ENCODE results near the gene SECTM1.
"Not testable (repeated sequence)": the region's sequence is repeated elsewhere in the genome, so short reads cannot be mapped to it uniquely, and the experiment has no call there.

Gene SECTM1

DNA sequence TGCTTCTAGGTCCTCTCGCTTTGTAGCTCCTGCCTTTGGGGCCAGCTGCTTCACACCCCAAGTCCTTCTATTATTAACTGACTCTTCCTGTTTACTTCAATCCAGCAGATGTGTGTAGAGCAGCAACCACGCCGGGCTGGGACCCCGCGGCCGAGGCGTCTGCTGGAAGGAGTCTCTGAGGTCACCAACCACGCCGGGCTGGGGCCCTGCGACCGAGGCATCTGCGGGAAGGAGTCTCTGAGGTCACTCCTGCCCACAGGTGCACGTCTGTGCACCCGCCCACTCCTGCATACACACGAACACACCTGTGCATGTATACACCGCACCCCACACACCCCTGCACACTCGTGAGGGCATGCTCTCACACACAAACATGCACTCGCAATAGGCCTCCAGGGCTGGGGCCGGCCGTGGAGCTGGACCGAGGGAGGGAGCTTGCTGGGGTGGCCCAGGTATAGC is 17.7 kb upstream of the SECTM1 start:
- Histone ChIP-seq H3K9ac (peak overlapping the region in 9 of 11 experiments; percentile 5 to 77 (median 59); a peak in 14 of 22 replicates), H3K36me3 (no peaks in the 10 kb centered on the region), H3K27me3 (peaks cover 0 to 15% (median 0%) of the 10 kb centered on the region in 11 experiments; a peak in 4 of 22 replicates), H3K27ac (peak overlapping the region in 8 of 11 experiments; percentile 54 to 86 (median 74); a peak in 16 of 22 replicates), H3K4me1 (peaks cover 21 to 87% (median 77%) of the 10 kb centered on the region in 10 experiments), H3K9me3 (replicated peaks in 1 of 11) (no peaks in the 10 kb centered on the region), H3K4me2 (peak overlapping the region; percentile 4 to 92 (median 85)), H3K4me3 (peak overlapping the region in 2 of 10 experiments; percentile 9 to 13; a peak in 2 of 20 replicates), H4K20me1 (peaks cover 0 to 33% (median 11%) of the 10 kb centered on the region in 11 experiments; a peak in 10 of 22 replicates)
- TF ChIP-seq Cebpa-rat (IDR thresholded peaks at IDR 0.05), result no peak

DNA sequence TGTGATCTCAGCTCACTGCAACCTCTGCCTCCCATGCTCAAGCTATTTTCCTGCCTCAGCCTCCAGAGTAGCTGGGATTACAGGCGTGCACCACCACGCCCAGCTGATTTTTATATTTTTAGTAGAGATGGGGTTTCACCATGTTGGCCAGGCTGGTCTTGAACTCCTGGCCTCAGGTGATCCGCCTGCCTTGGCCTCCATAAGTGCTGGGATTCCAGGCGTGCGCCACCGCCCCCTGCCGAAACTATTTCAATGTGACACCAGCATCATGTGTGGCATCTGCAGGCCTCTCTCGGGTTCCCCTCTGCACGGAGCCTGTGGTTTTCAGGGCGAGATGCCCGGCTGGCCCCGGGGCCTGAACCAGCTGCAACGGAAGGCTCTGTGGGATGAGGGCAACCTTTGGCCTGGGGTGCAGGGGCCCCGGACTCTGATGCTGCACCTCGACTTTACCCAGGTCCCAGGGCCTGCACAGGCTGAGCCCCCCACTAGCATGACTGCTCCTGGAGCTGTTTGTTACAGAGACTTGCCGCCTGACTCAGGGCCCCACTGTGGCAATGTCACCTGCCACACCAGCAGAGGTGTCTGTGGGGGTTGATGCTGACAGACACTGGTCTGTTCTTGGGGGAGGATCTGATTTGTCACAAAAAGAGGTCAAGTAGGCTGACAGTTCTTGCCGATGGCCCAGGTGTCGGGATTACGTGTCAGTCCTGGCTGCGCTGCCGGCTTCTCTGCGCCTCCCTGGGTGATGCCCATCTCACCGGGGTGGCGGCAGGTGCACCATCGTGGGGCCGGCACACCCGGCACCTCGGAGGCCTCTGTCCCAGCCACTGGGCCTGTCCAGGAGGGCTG is 16.8 kb upstream of the SECTM1 start:
- H3K9me3 ChIP-seq (replicated peaks in 1 of 11), result no peaks in the 10 kb centered on the region
- no peak for TF ChIP-seq Cebpa-rat (IDR thresholded peaks at IDR 0.05)
- H3K4me3 ChIP-seq, result peak overlapping the region in 1 of 10 experiments; percentile 9; a peak in 1 of 20 replicates
- no peaks in the 10 kb centered on the region for H3K36me3 ChIP-seq
- H3K4me2 ChIP-seq, result peak overlapping the region in 10 of 11 experiments; percentile 60 to 92 (median 87); a peak in 19 of 22 replicates
- H3K4me1 ChIP-seq, result peaks cover 21 to 83% (median 79%) of the 10 kb centered on the region in 10 experiments
- H3K9ac ChIP-seq, result peak overlapping the region in 9 of 11 experiments; percentile 5 to 77 (median 59); a peak in 15 of 22 replicates
- peak overlapping the region in 9 of 11 experiments; percentile 11 to 86 (median 71); a peak in 17 of 22 replicates for H3K27ac ChIP-seq
- H3K27me3 ChIP-seq, result peaks cover 0 to 15% (median 0%) of the 10 kb centered on the region in 11 experiments; a peak in 4 of 22 replicates
- peaks cover 0 to 33% (median 11%) of the 10 kb centered on the region in 11 experiments; a peak in 10 of 22 replicates for H4K20me1 ChIP-seq

DNA sequence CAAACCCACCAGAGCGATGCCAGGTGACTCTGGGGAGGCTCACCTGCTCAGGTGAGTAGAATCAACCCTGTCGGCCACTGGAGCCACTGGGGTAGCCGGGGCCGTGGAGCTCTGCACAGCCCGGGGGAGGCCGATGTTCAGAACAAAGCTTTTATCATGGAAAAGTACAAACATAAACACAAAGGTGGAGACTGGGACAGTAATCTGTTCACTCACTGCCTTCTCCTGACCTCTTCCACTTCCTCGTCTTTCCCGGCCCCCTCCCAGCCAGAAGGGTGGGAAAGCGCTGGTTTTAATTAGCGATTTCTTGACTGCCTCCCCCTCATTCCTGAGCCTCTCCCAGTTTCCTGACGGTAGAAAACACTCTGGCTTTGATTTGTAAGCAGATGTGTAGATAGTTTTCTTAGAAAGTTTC is 15.7 kb upstream of the SECTM1 start:
- TF ChIP-seq Cebpa-rat (IDR thresholded peaks at IDR 0.05), result no peak
- H3K9ac ChIP-seq, result peak overlapping the region in 3 of 11 experiments; percentile 12 to 32 (median 15); a peak in 3 of 22 replicates
- H3K4me2 ChIP-seq, result peak overlapping the region in 9 of 11 experiments; percentile 1 to 92 (median 89); a peak in 17 of 22 replicates
- peaks cover 0 to 15% (median 0%) of the 10 kb centered on the region in 11 experiments; a peak in 4 of 22 replicates for H3K27me3 ChIP-seq
- peak overlapping the region in 3 of 11 experiments; percentile 9 to 86 (median 84); a peak in 4 of 22 replicates for H3K27ac ChIP-seq
- H3K36me3 ChIP-seq, result no peaks in the 10 kb centered on the region
- H4K20me1 ChIP-seq, result peaks cover 0 to 33% (median 11%) of the 10 kb centered on the region in 11 experiments; a peak in 10 of 22 replicates
- H3K4me1 ChIP-seq, result peaks cover 21 to 84% (median 75%) of the 10 kb centered on the region in 10 experiments
- H3K4me3 ChIP-seq, result no peak overlapping the region
- H3K9me3 ChIP-seq (replicated peaks in 1 of 11), result no peaks in the 10 kb centered on the region

DNA sequence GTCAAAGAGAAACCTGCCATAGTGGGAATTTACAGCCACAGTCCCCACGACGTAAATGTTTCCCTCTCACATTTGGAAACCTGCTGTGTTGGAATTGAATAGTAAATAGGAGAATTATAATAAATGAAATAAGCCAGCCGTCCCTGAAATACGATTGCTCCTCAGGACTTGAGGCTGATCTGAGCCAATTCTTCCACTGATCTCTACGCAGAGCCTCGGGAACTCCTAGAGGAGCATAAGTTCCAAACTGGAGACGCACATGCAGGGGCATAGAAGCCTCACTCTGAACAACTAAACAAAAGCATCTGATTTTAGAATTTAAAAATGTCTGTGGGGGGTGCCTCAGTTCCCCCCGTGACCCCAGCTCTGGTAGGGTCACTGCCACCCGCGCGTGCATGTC is 15.3 kb upstream of the SECTM1 start:
- H3K4me1 ChIP-seq, result peaks cover 21 to 81% (median 71%) of the 10 kb centered on the region in 10 experiments
- H3K4me3 ChIP-seq, result no peak overlapping the region
- no peak for TF ChIP-seq Cebpa-rat (IDR thresholded peaks at IDR 0.05)

DNA sequence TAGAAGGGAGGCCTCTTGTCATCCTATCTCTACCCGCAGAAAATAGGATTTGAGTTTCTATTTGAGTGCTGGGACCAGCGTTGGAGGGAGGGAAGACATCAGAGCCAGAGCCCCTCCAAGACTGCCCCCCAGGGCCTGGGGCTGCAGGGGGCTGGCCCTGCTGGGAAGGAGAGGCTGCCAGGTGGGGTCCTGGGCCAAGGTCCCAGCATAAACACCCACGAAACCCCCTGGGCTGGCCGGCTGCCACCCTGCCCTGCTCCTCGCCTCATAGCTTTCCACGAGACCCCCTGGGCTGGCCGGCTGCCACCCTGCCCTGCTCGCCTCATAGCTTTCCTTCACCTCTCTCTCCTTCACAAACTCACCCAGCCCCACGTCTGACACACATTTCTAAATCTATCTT is 14.9 kb upstream of the SECTM1 start:
- H3K4me2 ChIP-seq, result peak overlapping the region in 7 of 11 experiments; percentile 85 to 92 (median 90); a peak in 10 of 22 replicates
- H3K9ac ChIP-seq, result peak overlapping the region in 2 of 11 experiments; percentile 28 to 33; a peak in 1 of 22 replicates
- H3K9me3 ChIP-seq (replicated peaks in 1 of 11), result no peaks in the 10 kb centered on the region
- H3K4me1 ChIP-seq, result peaks cover 21 to 77% (median 67%) of the 10 kb centered on the region in 10 experiments
- H3K36me3 ChIP-seq, result no peaks in the 10 kb centered on the region
- H4K20me1 ChIP-seq, result peaks cover 0 to 33% (median 11%) of the 10 kb centered on the region in 11 experiments; a peak in 10 of 22 replicates
- H3K27me3 ChIP-seq, result peaks cover 0 to 15% (median 0%) of the 10 kb centered on the region in 11 experiments; a peak in 4 of 22 replicates
- no peak for TF ChIP-seq Cebpa-rat (IDR thresholded peaks at IDR 0.05)
- H3K4me3 ChIP-seq, result no peak overlapping the region
- H3K27ac ChIP-seq, result no peak overlapping the region

More for the DNA sequence above, 15.3 kb upstream of the SECTM1 start:
- Histone ChIP-seq H3K27me3 (peaks cover 0 to 15% (median 0%) of the 10 kb centered on the region in 11 experiments; a peak in 4 of 22 replicates), H3K9ac (peak overlapping the region in 2 of 11 experiments; percentile 12 to 15; a peak in 1 of 22 replicates), H3K36me3 (no peaks in the 10 kb centered on the region), H4K20me1 (peaks cover 0 to 33% (median 11%) of the 10 kb centered on the region in 11 experiments; a peak in 10 of 22 replicates), H3K9me3 (replicated peaks in 1 of 11) (no peaks in the 10 kb centered on the region), H3K27ac (peak overlapping the region in 1 of 11 experiments; percentile 86; a peak in 1 of 22 replicates), H3K4me2 (peak overlapping the region in 9 of 11 experiments; percentile 1 to 92 (median 89); a peak in 17 of 22 replicates)

DNA sequence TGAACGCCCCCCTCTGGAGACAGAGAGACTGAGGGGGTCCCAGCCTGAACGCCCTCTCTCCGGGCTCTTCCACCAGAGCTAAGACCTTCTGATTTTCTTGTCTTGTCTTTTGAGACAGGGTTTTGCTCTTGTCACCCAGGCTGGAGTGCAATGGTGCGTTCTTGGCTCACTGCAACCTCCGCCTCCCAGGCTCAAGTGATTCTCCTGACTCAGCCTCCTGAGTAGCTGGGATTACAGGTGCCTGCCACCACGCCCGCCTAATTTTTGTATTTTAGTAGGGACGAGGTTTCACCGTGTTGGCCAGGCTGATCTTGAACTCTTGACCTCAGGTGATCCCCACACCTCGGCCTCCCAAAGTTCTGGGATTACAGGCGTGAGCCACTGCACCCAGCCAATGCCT is 14.4 kb upstream of the SECTM1 start:
- H3K9ac ChIP-seq; H3K9me3 ChIP-seq (replicated peaks in 1 of 11); H3K36me3 ChIP-seq; H3K27ac ChIP-seq; H3K4me3 ChIP-seq: not testable (repeated sequence)
- Histone ChIP-seq H3K4me1 (peaks cover 21 to 73% (median 62%) of the 10 kb centered on the region in 10 experiments), H3K4me2 (peak overlapping the region in 6 of 11 experiments; percentile 85 to 92 (median 90); a peak in 8 of 22 replicates), H3K27me3 (peaks cover 0 to 15% (median 0%) of the 10 kb centered on the region in 11 experiments; a peak in 4 of 22 replicates), H4K20me1 (peaks cover 0 to 33% (median 11%) of the 10 kb centered on the region in 11 experiments; a peak in 10 of 22 replicates)

DNA sequence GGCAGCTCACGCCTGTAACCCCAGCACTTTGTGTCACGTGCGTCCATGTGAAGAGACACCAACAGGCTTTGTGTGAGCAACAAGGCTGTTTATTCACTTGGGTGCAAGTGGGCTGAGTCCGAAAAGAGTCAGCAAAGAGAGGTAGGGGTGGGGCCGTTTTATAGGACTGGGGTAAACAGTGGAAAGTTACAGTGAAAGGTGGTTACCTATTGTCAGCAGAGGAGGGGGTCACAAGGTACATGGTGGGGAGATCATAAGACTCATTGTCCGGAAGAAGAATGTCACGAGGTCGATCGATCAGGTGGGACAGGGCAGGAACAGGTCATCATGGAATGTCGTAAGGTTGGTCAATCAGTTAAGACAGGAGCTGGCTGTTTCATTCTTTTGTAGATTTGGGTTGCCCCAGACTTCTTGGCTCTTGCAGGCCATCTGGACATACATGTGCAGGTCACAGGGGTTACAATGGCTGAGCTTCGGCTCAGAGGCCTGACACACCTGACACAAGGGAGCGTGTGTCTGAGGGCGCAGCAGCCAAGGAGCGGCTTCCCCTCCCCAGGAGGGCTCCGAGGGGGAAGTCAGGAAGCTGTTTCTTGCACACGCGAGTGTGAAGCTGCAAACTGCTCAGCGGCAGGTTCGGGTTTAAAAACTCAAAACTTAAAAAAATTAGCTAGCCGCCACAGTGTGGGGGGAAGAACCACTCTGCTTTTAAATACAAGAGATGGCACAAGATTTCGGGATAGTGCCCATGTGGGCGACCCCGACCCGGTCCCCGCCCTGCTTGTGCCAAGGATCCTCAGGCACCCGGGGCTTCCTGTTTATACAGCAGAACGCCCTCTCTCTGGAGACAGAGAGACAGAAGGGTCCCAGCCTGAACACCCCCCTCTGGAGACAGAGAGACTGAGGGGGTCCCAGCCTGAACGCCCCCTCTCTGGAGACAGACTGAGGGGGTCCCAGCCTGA is 13.1 kb upstream of the SECTM1 start:
- TF ChIP-seq Cebpa-rat (IDR thresholded peaks at IDR 0.05), result no peak
- peak overlapping the region; percentile 55 to 89 (median 77) for H3K4me2 ChIP-seq
- H3K9me3 ChIP-seq (replicated peaks in 1 of 11), result peaks cover 0 to 4% (median 0%) of the 10 kb centered on the region in 11 experiments; a peak in 3 of 22 replicates
- 0 out of 22 replicates have a peak overlapping the region, but pooled peaks of 1 of the 11 experiments have one; percentile 32 for H3K27ac ChIP-seq
- peak overlapping the region in 2 of 10 experiments; percentile 34 to 59; a peak in 4 of 20 replicates for H3K4me3 ChIP-seq
- H3K9ac ChIP-seq, result peak overlapping the region in 5 of 11 experiments; percentile 1 to 42 (median 12); a peak in 5 of 22 replicates
- H4K20me1 ChIP-seq, result peaks cover 0 to 21% (median 11%) of the 10 kb centered on the region in 11 experiments; a peak in 10 of 22 replicates
- H3K36me3 ChIP-seq, result no peaks in the 10 kb centered on the region
- peaks cover 0 to 15% (median 0%) of the 10 kb centered on the region in 11 experiments; a peak in 4 of 22 replicates for H3K27me3 ChIP-seq
- H3K4me1 ChIP-seq, result peaks cover 15 to 62% (median 49%) of the 10 kb centered on the region in 10 experiments
